Lung (tissue), 12 donors: ENCODE results near the gene FTCDNL1. TPM values are rescaled to one million over a fixed set of nuclear protein-coding genes. Genes with fewer than 3 reads are reported as not detected.

Experiments used
- ATAC-seq: fragments of 200-7000 bp; cut with Tn5 transposase; one replicate; pipeline ENCODE4 v1.9.1; 2020; ENCODE audit warnings: moderate number of reproducible peaks; ENCODE audit not compliant: insufficient read depth, low FRiP score
- DNase-seq, 3 donors: peaks; one replicate each; pipeline ENCODE4 v3.0.0-alpha.2; 2013 to 2017
- H3K27ac ChIP-seq, 2 donors: one replicate each; pipeline ENCODE4 v1.5.1; 2013; ENCODE audit warnings: mild to moderate bottlenecking in 2 of 2, moderate library complexity in 2 of 2, control low read depth in 1 of 2, inconsistent platforms in 1 of 2, low read depth in 1 of 2, low read length in 1 of 2
- H3K27me3 ChIP-seq, 3 donors: one replicate each; pipeline ENCODE4 v1.5.1; 2013; ENCODE audit warnings: low read length in 2 of 3; ENCODE audit not compliant: control insufficient read depth in 3 of 3, insufficient read depth in 3 of 3
- H3K36me3 ChIP-seq, 4 donors: one replicate each; pipeline ENCODE4 v1.5.1; 2013; ENCODE audit warnings: low read length in 4 of 4, mild to moderate bottlenecking in 1 of 4, moderate library complexity in 1 of 4; ENCODE audit not compliant: control insufficient read depth in 4 of 4, insufficient read depth in 4 of 4
- H3K4me1 ChIP-seq, 5 donors: one replicate each; pipeline ENCODE4 v1.5.1; 2013; ENCODE audit warnings: low read length in 5 of 5, mild to moderate bottlenecking in 2 of 5, moderate library complexity in 1 of 5; ENCODE audit not compliant: control insufficient read depth in 5 of 5, insufficient read depth in 5 of 5
- H3K4me3 ChIP-seq: one replicate; pipeline ENCODE4 v1.5.1; 2013; ENCODE audit warnings: mild to moderate bottlenecking, control low read depth, moderate library complexity
- H3K9ac ChIP-seq, 2 donors: one replicate each; pipeline ENCODE4 v1.5.1; 2013; ENCODE audit warnings: low read length in 2 of 2, control low read depth in 1 of 2; ENCODE audit not compliant: insufficient read depth in 1 of 2
- H3K9me3 ChIP-seq, 4 donors: one replicate each; pipeline ENCODE4 v1.5.1; 2013; ENCODE audit warnings: low read length in 3 of 4, mild to moderate bottlenecking in 1 of 4, moderate library complexity in 1 of 4; ENCODE audit not compliant: control insufficient read depth in 4 of 4, insufficient read depth in 3 of 4
- WGBS, 2 donors: extraction: QIAGEN DNeasy Blood & Tissue Kit; methylation state at CpG; one replicate each; pipeline ENCODE4 v1.1.7; 2013; 5-methylcytosine and 5-hydroxymethylcytosine counted together
- polyA plus RNA-seq, 2 donors: library from polyadenylated mRNA; stranded (reverse); fragments of 200-250 nt; gene quantifications; one replicate each; pipeline ENCODE4 v1.2.1, GENCODE V29; 2013
- total RNA-seq, 2 donors: library from RNA; depleted of rRNA in 1 of 2; stranded (reverse); fragments of >200 nt in 1 of 2; gene quantifications; one replicate each; pipeline ENCODE4 v1.2.1, GENCODE V29; 2014 to 2021
- TF ChIP-seq, protein P1 (sequence below): IDR thresholded peaks from 2 replicates; pipeline ENCODE4 v1.5.1; 2012; ENCODE audit warnings: mild to moderate bottlenecking; ENCODE audit errors: control extremely low read depth, extremely low read depth
- donor health status: control.
- donor health status: control.
- donor health status: Bipolar disorder and iron deficiency.
- donor health status: healthy.
- donor health status: DM: yes; HTN: yes; CAD: no.

FTCDNL1 gene
- total and polyA plus RNA-seq, 4 donors = 1.3 to 2.8 (median 1.8) TPM

DNA sequence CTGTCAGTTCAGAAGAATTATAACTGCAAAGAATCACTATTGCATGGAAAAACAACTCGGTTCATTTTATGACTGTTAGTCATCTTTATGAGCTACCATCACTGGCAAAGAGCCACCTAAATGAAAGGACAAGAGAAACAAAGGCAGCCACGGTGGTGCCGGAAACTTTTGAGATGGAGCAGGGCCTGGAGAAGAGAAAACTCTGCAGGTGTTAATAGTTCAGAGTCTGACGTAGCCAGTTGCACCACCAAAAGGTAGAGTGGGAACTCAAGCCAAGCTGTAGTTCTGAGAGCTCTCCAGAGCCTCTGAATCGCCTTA is 110.9 kb downstream of the FTCDNL1 start:
- TF ChIP-seq, protein P1, sequence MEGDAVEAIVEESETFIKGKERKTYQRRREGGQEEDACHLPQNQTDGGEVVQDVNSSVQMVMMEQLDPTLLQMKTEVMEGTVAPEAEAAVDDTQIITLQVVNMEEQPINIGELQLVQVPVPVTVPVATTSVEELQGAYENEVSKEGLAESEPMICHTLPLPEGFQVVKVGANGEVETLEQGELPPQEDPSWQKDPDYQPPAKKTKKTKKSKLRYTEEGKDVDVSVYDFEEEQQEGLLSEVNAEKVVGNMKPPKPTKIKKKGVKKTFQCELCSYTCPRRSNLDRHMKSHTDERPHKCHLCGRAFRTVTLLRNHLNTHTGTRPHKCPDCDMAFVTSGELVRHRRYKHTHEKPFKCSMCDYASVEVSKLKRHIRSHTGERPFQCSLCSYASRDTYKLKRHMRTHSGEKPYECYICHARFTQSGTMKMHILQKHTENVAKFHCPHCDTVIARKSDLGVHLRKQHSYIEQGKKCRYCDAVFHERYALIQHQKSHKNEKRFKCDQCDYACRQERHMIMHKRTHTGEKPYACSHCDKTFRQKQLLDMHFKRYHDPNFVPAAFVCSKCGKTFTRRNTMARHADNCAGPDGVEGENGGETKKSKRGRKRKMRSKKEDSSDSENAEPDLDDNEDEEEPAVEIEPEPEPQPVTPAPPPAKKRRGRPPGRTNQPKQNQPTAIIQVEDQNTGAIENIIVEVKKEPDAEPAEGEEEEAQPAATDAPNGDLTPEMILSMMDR = no peak
- no peaks in the 10 kb centered on the region for H3K9me3 ChIP-seq
- 34 to 49% methylated on average over 5 of the region's 5 CpGs for WGBS, 2 donors

DNA sequence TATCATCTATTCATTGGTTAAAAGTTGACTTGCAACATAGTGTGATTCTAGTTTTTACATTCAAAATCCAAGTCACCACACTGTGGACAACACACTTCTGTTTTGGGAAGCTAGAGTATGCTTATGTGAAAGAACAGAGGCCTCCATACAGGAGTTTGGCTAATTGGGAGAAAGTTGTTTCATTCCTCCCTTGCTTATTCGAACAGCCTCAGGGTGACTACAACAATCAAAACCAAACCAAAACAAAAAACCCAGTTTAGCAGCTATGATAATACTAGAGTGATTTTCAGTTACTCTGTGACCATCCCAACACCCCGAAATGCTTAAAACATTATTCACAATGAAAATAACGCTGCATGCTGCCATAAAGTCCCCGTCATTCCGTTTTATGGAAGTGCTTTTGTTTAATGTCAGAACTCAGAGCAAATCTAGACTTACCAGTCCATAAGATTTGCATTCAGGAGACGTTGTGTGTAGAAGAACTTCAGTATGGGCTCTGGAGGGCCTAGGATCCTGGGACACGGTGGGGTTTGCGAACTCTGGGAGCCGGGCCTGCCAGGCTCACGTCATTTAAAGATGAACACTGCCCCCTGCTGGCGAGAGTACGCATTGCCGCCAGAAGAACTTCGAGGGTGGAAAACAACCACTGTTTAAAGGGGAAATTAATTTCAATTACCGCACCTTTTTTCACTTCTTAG is 111.4 kb downstream of the FTCDNL1 start:
- Histone ChIP-seq H3K36me3 (no peaks in the 10 kb centered on the region), H3K4me3 (no peak overlapping the region), H3K4me1 (peaks cover 0 to 24% (median 13%) of the 10 kb centered on the region in 5 donors), H3K27ac (no peak overlapping the region), H3K9me3 (no peaks in the 10 kb centered on the region), H3K27me3 (no peaks in the 10 kb centered on the region), H3K9ac (no peak overlapping the region)
- DNase-seq (peak; percentile 78 to 83 (median 80)), ATAC-seq (no peak)
- 32 to 34% methylated on average over 15 of the region's 15 CpGs for WGBS, 2 donors
- TF ChIP-seq, protein P1 = peak; percentile 76

More for the DNA sequence above, 110.9 kb downstream of the FTCDNL1 start:
- Histone ChIP-seq H3K27me3 (no peaks in the 10 kb centered on the region), H3K36me3 (no peaks in the 10 kb centered on the region), H3K27ac (no peak overlapping the region), H3K4me3 (no peak overlapping the region), H3K4me1 (peaks cover 0 to 24% (median 13%) of the 10 kb centered on the region in 5 donors), H3K9ac (no peak overlapping the region)
- no peak for ATAC-seq
- DNase-seq = no peak

DNA sequence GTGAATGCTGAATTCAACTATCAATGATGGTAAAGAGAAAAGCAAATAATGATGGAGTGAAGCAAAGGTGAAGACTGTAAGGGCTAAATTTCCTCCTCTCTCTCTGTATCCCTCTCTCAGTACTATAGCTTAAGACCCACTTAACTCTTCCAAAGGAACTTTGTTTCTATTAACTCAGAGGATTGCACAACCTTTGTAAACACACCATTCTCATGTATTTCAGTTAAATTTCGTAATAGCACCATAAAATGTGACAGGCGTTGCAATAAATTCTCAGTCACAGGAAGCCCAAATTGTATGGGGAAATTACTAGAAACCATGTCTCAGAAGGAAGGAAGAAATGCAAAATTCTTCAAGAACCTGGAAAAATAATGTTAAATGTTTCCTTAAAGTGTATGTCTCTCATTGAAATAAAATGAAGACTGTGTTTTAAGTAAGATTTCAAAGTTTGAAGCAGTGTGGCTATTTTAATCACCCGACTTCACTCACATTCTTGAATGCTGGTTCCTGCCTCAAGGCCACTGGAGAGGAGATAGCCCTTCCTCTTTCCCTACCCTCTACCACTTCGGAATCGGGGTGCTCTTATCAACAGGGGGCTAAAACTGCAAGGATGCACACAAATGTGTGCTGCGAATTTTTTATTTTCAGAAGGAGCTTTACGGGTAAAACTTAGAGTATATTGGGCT is 112.1 kb downstream of the FTCDNL1 start:
- Histone ChIP-seq H3K27ac (peak overlapping the region in 1 of 2 donors; percentile 36), H3K36me3 (no peaks in the 10 kb centered on the region), H3K4me1 (peaks cover 0 to 24% (median 13%) of the 10 kb centered on the region in 5 donors), H3K4me3 (no peak overlapping the region), H3K27me3 (no peaks in the 10 kb centered on the region), H3K9ac (peak overlapping the region in 1 of 2 donors; percentile 64), H3K9me3 (no peaks in the 10 kb centered on the region)
- TF ChIP-seq, protein P1 = no peak
- 26 to 45% methylated on average over 7 of the region's 7 CpGs for WGBS, 2 donors
- DNase-seq (peak in 2 of 3 donors; percentile 95 to 97), ATAC-seq (peak; percentile 59)
